Measurements from ENCODE around the gene DNAH9.

- TF ChIP-seq SP1 (IDR thresholded peaks at IDR 0.05) = no peak
- no peak for TF ChIP-seq TAF1 (conservative IDR thresholded peaks at IDR 0.05)
- TF ChIP-seq, protein P1, sequence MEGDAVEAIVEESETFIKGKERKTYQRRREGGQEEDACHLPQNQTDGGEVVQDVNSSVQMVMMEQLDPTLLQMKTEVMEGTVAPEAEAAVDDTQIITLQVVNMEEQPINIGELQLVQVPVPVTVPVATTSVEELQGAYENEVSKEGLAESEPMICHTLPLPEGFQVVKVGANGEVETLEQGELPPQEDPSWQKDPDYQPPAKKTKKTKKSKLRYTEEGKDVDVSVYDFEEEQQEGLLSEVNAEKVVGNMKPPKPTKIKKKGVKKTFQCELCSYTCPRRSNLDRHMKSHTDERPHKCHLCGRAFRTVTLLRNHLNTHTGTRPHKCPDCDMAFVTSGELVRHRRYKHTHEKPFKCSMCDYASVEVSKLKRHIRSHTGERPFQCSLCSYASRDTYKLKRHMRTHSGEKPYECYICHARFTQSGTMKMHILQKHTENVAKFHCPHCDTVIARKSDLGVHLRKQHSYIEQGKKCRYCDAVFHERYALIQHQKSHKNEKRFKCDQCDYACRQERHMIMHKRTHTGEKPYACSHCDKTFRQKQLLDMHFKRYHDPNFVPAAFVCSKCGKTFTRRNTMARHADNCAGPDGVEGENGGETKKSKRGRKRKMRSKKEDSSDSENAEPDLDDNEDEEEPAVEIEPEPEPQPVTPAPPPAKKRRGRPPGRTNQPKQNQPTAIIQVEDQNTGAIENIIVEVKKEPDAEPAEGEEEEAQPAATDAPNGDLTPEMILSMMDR (IDR thresholded peaks at IDR 0.05; ENCODE audit: low read depth, low read length, missing input control) = no peak
- TF ChIP-seq YY1 (IDR thresholded peaks at IDR 0.05) = no peak
- TF ChIP-seq MAX (IDR thresholded peaks at IDR 0.05) = no peak
- no peak for TF ChIP-seq JUND (IDR thresholded peaks at IDR 0.05)
Observed at GRCh38 chr17:11805952-11806351, 207.7 kb downstream of the DNAH9 start.

Measured in liver (tissue), 3 donors.